DMS53 (cell line): ENCODE measurements around the gene TNS3.
A peak's percentile ranks its signal among the peaks of the same experiment; 100 is the strongest.

Source experiments
- DNase-seq: peaks from one replicate; lab custom pipeline; 2025; lab: John Stamatoyannopoulos, UW

Gene TNS3

GRCh38 chr7:47303695-47304453 lies 278.0 kb downstream of the TNS3 start:
- DNase-seq: no peak

- DNase-seq: no peak
These were observed 278.8 kb downstream of the TNS3 start for GRCh38 chr7:47303014-47303694.

- DNase-seq: no peak
These were observed 279.4 kb downstream of the TNS3 start for GRCh38 chr7:47302560-47302959.

- DNase-seq: no peak
These were observed 280.1 kb downstream of the TNS3 start for GRCh38 chr7:47301657-47302295.

GRCh38 chr7:47301105-47301477 lies 280.8 kb downstream of the TNS3 start:
- no peak for DNase-seq

- no peak for DNase-seq
These were observed 281.3 kb downstream of the TNS3 start for GRCh38 chr7:47300472-47301104.

- no peak for DNase-seq
These were observed 282.4 kb downstream of the TNS3 start for GRCh38 chr7:47299496-47299895.

GRCh38 chr7:47298636-47299035 lies 283.3 kb downstream of the TNS3 start:
- no peak for DNase-seq

- DNase-seq: no peak
These were observed 284.8 kb downstream of the TNS3 start for GRCh38 chr7:47297120-47297519.

- DNase-seq: no peak
These were observed 286.3 kb downstream of the TNS3 start for GRCh38 chr7:47295606-47296005.

- no peak for DNase-seq
These were observed 287.2 kb downstream of the TNS3 start for GRCh38 chr7:47294556-47295222.

GRCh38 chr7:47293884-47294555 lies 287.9 kb downstream of the TNS3 start:
- no peak for DNase-seq

GRCh38 chr7:47292832-47293309 lies 289.0 kb downstream of the TNS3 start:
- DNase-seq: no peak

GRCh38 chr7:47291461-47292081 lies 290.3 kb downstream of the TNS3 start:
- DNase-seq: no peak

- DNase-seq: no peak
These were observed 291.0 kb downstream of the TNS3 start for GRCh38 chr7:47290867-47291266.

GRCh38 chr7:47290466-47290865 lies 291.4 kb downstream of the TNS3 start:
- no peak for DNase-seq

GRCh38 chr7:47288060-47288459 lies 293.9 kb downstream of the TNS3 start:
- no peak for DNase-seq

- DNase-seq: no peak
These were observed 295.9 kb downstream of the TNS3 start for GRCh38 chr7:47285860-47286491.

GRCh38 chr7:47284691-47285635 lies 296.9 kb downstream of the TNS3 start:
- DNase-seq: peak; percentile 75
